GM21390 (cell line): ENCODE results near the gene GNAQ.

Source experiments
- ATAC-seq: cut with Tn5 transposase; IDR thresholded peaks from one replicate; pipeline ENCODE4 v1.9.1; 2021; ENCODE audit not compliant: unreplicated experiment

Gene GNAQ

GRCh38 chr9:78031893-78032729 lies 500 bp upstream of the GNAQ start:
- ATAC-seq, result no peak

- no peak for ATAC-seq
Observed at GRCh38 chr9:78030553-78031443, 813 bp downstream of the GNAQ start.

GRCh38 chr9:78030296-78030552 lies 1.4 kb downstream of the GNAQ start:
- ATAC-seq, result no peak

DNA sequence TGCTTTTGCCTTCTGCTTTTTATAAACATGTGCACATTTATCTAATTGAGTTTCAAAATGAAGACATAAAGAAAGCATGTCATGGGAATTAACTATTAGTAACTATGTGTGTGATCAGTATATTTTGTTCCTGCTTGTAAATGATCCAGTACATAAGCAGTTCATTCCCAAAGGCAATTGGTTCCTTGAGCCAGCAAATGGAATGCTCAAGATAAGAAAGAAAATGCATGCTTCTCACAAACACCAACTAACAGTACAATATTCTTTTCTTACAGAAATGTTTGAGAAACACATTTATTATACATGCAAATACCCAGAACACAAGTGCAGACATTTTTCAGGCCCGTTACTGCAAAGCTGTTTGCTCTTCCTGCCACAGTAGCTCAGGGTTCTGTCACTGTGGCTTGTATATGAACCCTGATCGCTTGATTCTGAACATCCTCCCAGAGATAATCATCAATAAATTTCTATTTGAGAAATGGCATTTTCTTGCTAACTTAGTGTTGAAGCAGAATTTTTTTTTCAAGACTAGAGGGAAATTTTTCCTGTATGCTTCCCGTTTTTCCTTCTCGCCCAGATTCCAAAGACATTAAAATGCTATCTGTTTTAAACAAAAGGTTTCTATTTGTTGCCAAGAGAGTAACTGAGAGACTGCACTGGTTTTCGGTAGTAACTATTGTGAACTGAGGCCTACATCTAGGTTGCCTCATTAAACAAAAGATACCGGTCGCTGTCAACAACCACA lies 1.9 kb downstream of the GNAQ start:
- ATAC-seq, result no peak

GRCh38 chr9:78028926-78029325 lies 2.7 kb downstream of the GNAQ start:
- ATAC-seq, result no peak

- no peak for ATAC-seq
Observed at GRCh38 chr9:78026947-78027346, 4.7 kb downstream of the GNAQ start.

DNA sequence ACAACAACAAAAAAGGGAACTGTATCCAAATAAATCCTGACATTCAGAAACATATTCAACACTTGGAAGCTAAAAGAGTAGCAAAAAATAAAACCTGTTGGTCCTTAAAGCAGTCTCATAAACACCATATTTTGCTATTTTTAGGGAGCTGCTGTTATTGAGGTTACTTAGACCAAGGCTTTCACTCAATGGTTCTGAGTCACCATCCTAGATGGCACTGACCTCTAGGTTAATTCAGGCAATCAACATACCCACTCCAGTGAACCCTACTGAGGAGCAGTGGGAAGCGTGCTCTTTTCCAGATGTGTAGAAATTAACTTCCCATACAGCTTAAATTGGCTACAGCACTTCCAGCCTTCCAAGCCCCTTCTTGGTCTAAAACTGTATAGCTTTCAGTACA lies 5.2 kb downstream of the GNAQ start:
- no peak for ATAC-seq

DNA sequence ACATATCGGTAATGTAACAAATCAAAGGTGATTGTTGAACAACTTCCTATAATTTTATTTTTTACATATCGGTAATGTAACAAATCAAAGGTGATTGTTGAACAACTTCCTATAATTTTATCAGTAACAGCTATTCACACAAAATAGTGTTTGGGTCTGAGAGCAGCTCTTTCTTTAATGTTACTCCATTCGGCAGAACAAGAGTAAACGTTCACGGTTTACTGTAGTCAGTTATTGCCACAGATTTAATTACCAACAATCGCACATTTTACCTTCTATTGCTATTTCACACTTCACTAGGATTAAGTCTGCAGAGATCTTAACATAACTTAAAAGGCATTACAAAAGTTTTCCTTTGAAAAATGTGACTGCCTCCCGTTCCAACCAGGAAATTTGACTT lies 6.4 kb downstream of the GNAQ start:
- no peak for ATAC-seq

- no peak for ATAC-seq
Observed at GRCh38 chr9:78023003-78023741, 8.4 kb downstream of the GNAQ start.

DNA sequence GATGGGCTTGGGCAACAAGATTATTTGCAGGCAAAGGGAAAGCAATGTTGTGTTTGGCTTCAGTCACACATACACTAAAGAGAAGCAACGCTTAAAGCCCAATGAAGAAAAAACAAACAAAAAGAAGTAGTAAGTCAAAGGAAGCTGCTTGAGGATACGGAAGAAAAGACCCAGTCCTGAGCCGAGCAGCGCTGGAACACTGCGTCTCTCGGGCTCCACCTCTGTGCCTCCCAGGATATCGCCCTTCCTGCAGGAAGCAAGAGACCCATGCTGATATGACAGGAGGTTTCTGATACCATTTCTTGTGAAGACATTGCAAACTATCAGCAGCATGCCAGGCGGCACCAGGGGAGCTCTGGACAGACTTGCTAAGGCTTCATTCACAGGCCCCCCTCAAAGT lies 9.9 kb downstream of the GNAQ start:
- ATAC-seq, result no peak

- no peak for ATAC-seq
Observed at GRCh38 chr9:78017190-78017693, 14.4 kb downstream of the GNAQ start.

DNA sequence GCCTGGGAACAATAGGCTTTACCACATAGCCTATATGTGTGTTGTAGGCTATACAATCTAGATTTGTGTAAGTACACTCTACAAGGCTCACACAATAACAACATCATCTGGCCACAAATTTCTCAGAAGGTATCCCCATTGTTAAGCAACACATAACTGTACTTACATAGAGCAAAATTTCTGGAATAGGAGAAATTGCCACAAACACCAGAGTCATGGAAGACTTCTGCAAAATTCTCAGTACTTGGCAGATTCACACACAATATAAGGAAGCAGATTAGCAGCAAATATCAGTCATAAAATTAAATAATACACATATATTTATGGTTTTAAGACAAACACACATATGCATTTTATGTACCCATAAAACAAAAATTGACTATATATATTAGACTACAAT lies 16.4 kb downstream of the GNAQ start:
- no peak for ATAC-seq

DNA sequence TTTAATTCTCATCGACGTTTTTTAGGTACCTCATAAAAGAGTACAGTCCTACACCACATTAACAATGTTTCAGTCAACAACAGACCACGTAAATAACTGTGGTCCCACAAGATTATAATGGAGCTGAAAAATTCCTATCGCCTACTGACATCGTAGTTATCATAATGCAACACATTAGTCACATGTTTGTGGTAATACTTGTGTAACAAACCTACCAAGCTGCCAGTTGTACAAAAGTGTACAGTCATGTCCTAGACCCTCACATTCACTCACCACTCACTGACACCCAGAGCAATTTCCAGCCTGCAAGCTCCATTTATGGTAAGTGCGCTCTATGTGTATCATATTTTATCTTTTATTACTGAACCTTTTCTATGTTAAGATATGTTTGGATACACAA lies 16.8 kb downstream of the GNAQ start:
- ATAC-seq, result no peak

- ATAC-seq, result no peak
Observed at GRCh38 chr9:78013934-78014333, 17.7 kb downstream of the GNAQ start.

DNA sequence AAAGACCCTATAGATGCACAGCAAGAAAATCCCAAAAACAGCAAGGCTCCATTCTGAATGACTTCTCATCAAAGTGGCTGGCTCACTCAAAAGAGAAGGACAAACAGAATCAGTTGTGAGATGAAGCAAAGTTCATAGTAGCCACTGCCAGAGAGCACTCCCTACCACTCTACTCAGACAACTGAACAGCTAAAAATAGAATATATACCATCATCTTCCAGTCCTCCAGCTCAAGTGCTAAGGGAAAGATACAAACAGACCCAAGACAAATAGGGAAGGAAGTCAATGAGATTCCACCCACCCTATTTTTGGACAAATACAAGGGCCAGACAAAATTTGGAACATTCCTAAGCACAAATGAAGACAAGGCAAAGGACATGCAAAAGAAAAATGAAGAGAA lies 20.6 kb downstream of the GNAQ start:
- no peak for ATAC-seq

- no peak for ATAC-seq
Observed at GRCh38 chr9:78010445-78010844, 21.2 kb downstream of the GNAQ start.

GRCh38 chr9:78009186-78009585 lies 22.4 kb downstream of the GNAQ start:
- ATAC-seq, result no peak

DNA sequence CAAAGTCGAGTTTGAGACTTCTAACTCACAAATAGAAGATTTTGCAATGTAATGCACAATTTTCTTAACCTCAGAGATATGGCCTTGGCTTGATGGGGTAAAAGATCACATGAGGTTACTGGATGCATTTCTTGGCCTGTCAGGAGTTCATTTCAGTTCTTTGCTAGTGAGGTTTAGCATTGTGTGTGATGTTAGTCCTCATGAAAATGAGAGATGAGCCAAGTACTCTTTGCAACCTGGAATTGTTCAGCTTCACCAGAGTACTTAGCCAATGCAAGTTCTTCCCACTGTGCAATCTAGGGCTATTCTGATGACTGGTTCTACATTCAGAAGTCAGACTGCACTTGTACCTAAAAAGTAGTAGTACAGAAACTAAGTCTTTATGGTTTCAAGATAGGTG lies 24.9 kb downstream of the GNAQ start:
- ATAC-seq, result no peak

DNA sequence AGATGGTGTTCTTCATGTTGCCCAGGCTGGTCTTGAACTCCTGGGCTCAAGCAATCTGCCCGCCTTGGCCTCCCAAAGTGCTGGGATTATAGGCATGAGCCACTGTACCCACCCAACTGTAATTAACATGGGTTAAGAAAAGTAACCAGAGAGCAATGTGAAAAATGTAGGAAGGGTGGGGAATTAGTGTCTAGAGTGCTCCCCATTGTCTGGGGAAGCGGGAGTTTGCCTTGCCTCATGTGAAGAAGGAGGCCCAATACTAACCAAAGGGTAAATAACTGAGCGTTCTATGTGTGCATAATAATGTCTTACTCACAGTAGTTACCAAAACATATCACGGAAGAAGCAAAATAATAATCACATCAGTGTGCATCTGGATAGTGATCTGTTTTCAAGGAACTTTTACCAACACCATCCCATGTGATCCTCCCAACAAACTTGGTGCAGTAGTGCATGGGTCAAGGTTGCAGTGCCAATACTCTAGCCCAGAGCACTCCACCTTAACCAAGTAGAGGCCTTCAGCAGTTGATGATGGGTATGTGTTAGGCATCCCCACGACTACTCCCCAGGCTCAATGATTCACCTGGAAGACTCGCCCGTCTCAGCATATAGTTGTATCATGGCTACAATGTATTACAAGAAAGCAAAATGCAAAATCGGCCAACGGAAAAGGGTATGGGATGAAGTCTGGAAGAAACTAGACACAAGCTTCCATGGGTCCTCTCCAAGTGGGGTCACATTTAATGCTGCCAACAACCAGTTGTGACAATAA lies 26.2 kb downstream of the GNAQ start:
- ATAC-seq, result no peak
